GM12892 (cell line): ENCODE measurements around the gene RHOT2.

Experiments used
- POLR2A ChIP-seq: IDR thresholded peaks from 2 replicates; pipeline ENCODE4 v1.6.1; 2011; ENCODE audit warnings: low read depth, low read length, control low read depth
- POLR2AphosphoS5 ChIP-seq: IDR thresholded peaks from 2 replicates; pipeline ENCODE4 v1.6.1; 2011; ENCODE audit warnings: low read depth, low read length, control low read depth
- TAF1 ChIP-seq: IDR thresholded peaks from 2 replicates; pipeline ENCODE4 v1.6.1; 2011; ENCODE audit warnings: low read depth, mild to moderate bottlenecking, control low read depth, low read length, borderline replicate concordance

DNA sequence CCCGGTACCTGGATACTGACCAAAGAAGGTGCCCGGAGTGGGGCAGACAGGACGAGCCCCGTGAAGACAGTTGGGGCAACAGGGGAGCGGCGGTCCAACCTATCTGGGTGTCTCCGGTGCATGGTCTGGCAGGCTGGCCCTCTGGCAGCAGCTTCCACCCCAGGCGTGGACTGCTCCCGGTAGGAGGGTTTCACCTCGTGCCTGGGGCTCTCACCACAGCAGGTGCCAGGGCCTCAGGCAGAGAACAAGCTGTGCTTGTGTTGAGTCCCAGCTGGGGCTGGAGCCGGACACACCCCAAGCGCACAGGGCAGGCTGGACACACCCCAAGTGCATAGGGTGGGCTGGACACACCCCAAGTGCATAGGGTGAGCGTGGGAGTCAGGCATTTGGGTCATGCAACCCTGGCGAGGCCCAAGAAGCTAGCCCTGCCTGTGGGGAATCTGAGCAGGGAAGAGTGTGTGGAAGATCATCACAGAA lies 39.2 kb downstream of the RHOT2 start:
- TF ChIP-seq TAF1 (no peak), POLR2AphosphoS5 (no peak), POLR2A (no peak)
